Mesendoderm (in vitro differentiated cells): ENCODE results near the gene C10orf143.
"Not testable (repeated sequence)": the region's sequence is repeated elsewhere in the genome, so short reads cannot be mapped to it uniquely, and the experiment has no call there.

Experiments used
- DNase-seq: peaks from one replicate; pipeline ENCODE4 v3.0.0; 2013
- H2AK5ac ChIP-seq: 2 replicates; pipeline ENCODE4 v1.6.1; 2013; ENCODE audit warnings: low read length, inconsistent platforms
- H2BK120ac ChIP-seq: 2 replicates; pipeline ENCODE4 v1.6.1; 2013; ENCODE audit warnings: low read depth, mild to moderate bottlenecking, low read length, moderate library complexity, mixed read lengths
- H2BK15ac ChIP-seq: replicated peaks from 2 replicates; pipeline ENCODE4 v1.6.1; 2013; ENCODE audit warnings: low read depth, mild to moderate bottlenecking, moderate library complexity
- H2BK5ac ChIP-seq: 2 replicates; pipeline ENCODE4 v1.6.1; 2013; ENCODE audit warnings: low read length, inconsistent platforms
- H3K18ac ChIP-seq: 2 replicates; pipeline ENCODE4 v1.6.1; 2013; ENCODE audit warnings: mild to moderate bottlenecking, low read length, mixed read lengths
- H3K23ac ChIP-seq: one replicate; pipeline ENCODE4 v1.6.1; 2013; ENCODE audit warnings: low read length
- H3K27ac ChIP-seq: 2 replicates; pipeline ENCODE4 v1.5.1; 2013; ENCODE audit warnings: low read depth, mild to moderate bottlenecking, inconsistent platforms, low read length, moderate library complexity
- H3K27me3 ChIP-seq: 2 replicates; pipeline ENCODE4 v1.6.1; 2013; ENCODE audit warnings: low read length, control low read depth, mild to moderate bottlenecking, inconsistent platforms; ENCODE audit not compliant: insufficient read depth, poor library complexity
- H3K36me3 ChIP-seq: 2 replicates; pipeline ENCODE4 v1.6.1; 2013; ENCODE audit warnings: low read length, inconsistent platforms; ENCODE audit not compliant: control insufficient read depth, insufficient read depth
- H3K4ac ChIP-seq: one replicate; pipeline ENCODE4 v1.6.1; 2013; ENCODE audit warnings: low read depth, mild to moderate bottlenecking, low read length, moderate library complexity
- H3K4me1 ChIP-seq: 2 replicates; pipeline ENCODE4 v1.6.1; 2013; ENCODE audit warnings: low read depth, low read length, inconsistent platforms; ENCODE audit not compliant: control insufficient read depth
- H3K4me2 ChIP-seq: 2 replicates; pipeline ENCODE4 v1.6.1; 2013; ENCODE audit warnings: low read length
- H3K4me3 ChIP-seq: 2 replicates; pipeline ENCODE4 v1.5.1; 2013; ENCODE audit warnings: mild to moderate bottlenecking, low read length
- H3K56ac ChIP-seq: one replicate; pipeline ENCODE4 v1.6.1; 2013; ENCODE audit warnings: low read length
- H3K79me1 ChIP-seq: 2 replicates; pipeline ENCODE4 v1.6.1; 2013; ENCODE audit warnings: low read length, inconsistent platforms
- H3K79me2 ChIP-seq: 2 replicates; pipeline ENCODE4 v1.6.1; 2013; ENCODE audit warnings: mild to moderate bottlenecking, low read length; ENCODE audit not compliant: control insufficient read depth, insufficient read depth
- H3K9ac ChIP-seq: 2 replicates; pipeline ENCODE4 v1.6.1; 2013; ENCODE audit warnings: low read length, inconsistent platforms
- H4K5ac ChIP-seq: one replicate; pipeline ENCODE4 v1.6.1; 2013; ENCODE audit warnings: low read length
- H4K8ac ChIP-seq: one replicate; pipeline ENCODE4 v1.6.1; 2013; ENCODE audit warnings: low read depth, mild to moderate bottlenecking, control low read depth, low read length, moderate library complexity
- WGBS: extraction: QIAGEN DNeasy Blood & Tissue Kit; methylation state at CpG from one replicate; pipeline ENCODE4 v1.1.7; 2013; ENCODE audit warnings: low lambda C conversion rate, missing lambda C conversion rate; ENCODE audit not compliant: insufficient coverage; ENCODE audit errors: extremely low coverage; 5-methylcytosine and 5-hydroxymethylcytosine counted together

C10orf143 gene

DNA sequence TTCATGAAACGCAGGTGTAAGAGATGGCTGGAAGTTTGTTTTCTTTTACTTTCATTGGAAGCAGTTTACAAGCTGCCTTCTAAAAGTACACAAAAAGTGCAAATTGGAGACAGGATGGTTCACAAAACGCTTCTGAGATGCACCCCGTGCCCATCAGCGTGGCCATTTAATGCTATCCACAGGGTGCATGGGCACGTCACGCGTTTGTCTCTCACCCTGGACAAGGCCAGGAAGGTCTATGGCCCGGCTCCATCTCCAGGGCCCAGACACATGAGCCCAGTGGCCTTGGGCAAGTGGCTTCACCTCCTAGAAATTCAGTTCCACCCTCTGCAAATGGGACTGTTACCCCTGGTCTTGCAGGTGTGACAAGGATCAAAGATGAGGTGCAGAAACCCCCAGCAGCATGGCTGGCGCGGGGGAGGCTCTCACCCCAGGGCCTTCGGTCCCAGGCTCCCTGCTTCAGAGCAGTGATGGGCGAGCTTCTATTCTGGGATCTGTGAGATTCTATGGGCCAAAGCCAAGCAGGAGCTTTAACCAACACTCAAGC, 85.8 kb downstream of the C10orf143 start:
- H3K18ac ChIP-seq: no peak overlapping the region
- H3K79me1 ChIP-seq: no peaks in the 10 kb centered on the region
- WGBS: no CpG with 5 or more reads among the region's 12 CpGs
- H3K9ac ChIP-seq: no peak overlapping the region
- no peak overlapping the region for H4K8ac ChIP-seq
- no peaks in the 10 kb centered on the region for H3K27me3 ChIP-seq
- H3K4me3 ChIP-seq: no peak overlapping the region
- no peaks in the 10 kb centered on the region for H3K79me2 ChIP-seq
- no peak overlapping the region for H3K56ac ChIP-seq
- no peak overlapping the region for H3K4me2 ChIP-seq
- no peak overlapping the region for H2BK15ac ChIP-seq
- no peak overlapping the region for H3K27ac ChIP-seq
- no peak overlapping the region for H2BK5ac ChIP-seq
- H3K23ac ChIP-seq: no peak overlapping the region
- H2BK120ac ChIP-seq: no peak overlapping the region
- no peaks in the 10 kb centered on the region for H3K36me3 ChIP-seq
- H4K5ac ChIP-seq: no peak overlapping the region
- no peaks in the 10 kb centered on the region for H3K4me1 ChIP-seq
- H2AK5ac ChIP-seq: no peak overlapping the region
- H3K4ac ChIP-seq: no peak overlapping the region
- no peak for DNase-seq

DNA sequence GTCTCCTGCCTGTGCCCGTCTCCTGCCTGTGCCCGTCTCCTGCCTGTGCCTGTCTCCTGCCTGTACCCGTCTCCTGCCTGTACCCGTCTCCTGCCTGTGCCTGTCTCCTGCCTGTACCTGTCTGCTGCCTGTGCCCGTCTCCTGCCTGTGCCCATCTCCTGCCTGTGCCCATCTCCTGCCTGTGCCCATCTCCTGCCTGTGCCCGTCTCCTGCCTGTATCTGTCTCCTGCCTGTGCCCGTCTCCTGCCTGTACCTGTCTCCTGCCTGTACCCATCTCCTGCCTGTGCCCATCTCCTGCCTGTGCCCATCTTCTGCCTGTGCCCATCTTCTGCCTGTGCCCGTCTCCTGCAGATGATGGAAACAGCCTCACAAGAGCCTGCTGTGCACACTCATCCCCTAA, 86.3 kb downstream of the C10orf143 start:
- not testable (repeated sequence) for H3K4ac ChIP-seq, H3K79me2 ChIP-seq, DNase-seq, H3K56ac ChIP-seq, H3K4me3 ChIP-seq, H3K79me1 ChIP-seq, H4K8ac ChIP-seq, H3K4me2 ChIP-seq, H3K27ac ChIP-seq, H2AK5ac ChIP-seq, H2BK5ac ChIP-seq, H2BK120ac ChIP-seq, H3K9ac ChIP-seq, H3K36me3 ChIP-seq, H3K27me3 ChIP-seq, H2BK15ac ChIP-seq, H3K4me1 ChIP-seq, H3K23ac ChIP-seq, H3K18ac ChIP-seq, H4K5ac ChIP-seq
- WGBS: no CpG with 5 or more reads among the region's 8 CpGs

DNA sequence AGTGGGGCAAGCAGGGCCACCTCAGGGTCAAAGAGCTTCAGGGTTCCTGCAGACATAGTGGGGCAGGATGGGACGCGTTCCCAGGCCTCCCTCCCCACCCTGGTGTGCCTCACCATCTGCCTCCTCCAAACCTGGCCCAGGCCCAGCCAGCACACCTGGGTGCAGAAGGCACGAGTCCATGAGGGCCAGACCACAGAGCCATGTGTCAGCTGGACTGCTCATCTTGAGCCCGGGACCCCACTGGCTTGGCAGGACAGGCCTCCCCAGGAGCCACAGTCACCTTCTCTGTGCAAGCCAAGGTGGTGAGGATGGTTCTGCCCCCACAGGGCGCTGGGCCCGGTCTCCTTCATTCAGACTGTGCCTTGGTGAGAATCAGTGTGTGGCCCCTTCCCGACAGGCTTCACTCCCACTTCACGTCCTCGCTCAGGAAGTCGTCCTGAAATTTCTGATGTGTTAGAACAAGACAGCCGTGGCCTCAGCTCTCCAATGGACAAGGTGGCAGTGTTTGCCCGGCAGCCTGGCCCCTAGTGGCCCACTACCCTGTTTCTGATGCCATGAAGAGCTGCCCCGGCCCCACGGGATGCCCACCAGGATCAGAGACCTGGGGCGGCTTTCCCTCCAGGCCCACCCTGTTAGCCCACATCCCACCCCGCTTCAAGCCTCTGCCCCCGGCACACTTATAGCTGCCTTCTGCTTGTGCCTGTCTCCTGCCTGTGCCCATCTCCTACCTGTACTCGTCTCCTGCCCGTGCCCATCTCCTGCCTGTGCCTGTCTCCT, 87.0 kb downstream of the C10orf143 start:
- H3K4ac ChIP-seq: no peak overlapping the region
- no peak overlapping the region for H3K23ac ChIP-seq
- H4K5ac ChIP-seq: no peak overlapping the region
- H2BK120ac ChIP-seq: no peak overlapping the region
- H3K79me1 ChIP-seq: no peaks in the 10 kb centered on the region
- H3K4me1 ChIP-seq: no peaks in the 10 kb centered on the region
- H3K4me2 ChIP-seq: no peak overlapping the region
- no CpG with 5 or more reads among the region's 19 CpGs for WGBS
- DNase-seq: no peak
- no peak overlapping the region for H3K56ac ChIP-seq
- H2BK15ac ChIP-seq: no peak overlapping the region
- H4K8ac ChIP-seq: no peak overlapping the region
- no peaks in the 10 kb centered on the region for H3K79me2 ChIP-seq
- no peaks in the 10 kb centered on the region for H3K36me3 ChIP-seq
- H2AK5ac ChIP-seq: no peak overlapping the region
- no peak overlapping the region for H3K18ac ChIP-seq
- no peaks in the 10 kb centered on the region for H3K27me3 ChIP-seq
- H3K27ac ChIP-seq: no peak overlapping the region
- H3K4me3 ChIP-seq: no peak overlapping the region
- no peak overlapping the region for H2BK5ac ChIP-seq
- no peak overlapping the region for H3K9ac ChIP-seq

DNA sequence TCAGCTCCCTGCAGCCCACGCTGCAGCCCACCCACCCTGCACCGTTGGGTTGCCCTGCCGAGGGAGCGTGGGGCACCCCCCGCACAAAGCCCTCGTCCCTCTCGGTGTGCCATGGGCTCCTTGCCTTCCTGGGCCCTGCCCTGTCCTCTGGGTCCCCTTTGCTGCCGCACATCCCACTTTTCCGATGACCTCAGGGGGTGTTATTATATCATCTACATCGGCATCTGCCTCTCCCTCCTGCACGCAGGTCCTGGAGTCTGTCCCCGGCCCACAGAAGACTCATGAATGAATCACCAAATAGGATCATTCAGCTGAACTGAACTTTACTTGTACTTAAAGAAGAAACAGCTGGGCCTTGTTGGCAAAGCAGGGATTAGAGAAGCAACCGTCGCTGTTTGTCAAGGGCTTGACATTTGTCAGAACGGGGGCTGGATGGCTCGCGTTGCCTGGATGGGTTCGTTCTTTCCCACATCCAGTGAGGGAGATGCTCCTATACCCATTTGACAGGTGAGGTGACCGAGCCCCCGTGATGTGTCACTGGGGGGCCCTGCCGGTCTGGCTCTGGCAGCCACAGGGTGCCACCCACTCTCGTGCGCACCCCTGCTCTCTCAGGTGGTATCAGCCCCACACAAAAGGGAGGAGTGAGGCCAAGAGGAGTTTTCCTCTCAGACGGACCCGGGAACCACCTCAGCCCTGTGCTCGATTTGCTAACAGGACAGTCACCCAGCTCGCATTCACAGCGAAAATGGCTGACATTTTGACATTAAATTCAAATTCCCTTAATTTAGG, 87.9 kb downstream of the C10orf143 start:
- Histone ChIP-seq H4K5ac (no peak overlapping the region), H3K27ac (no peak overlapping the region), H3K4me1 (no peaks in the 10 kb centered on the region), H4K8ac (no peak overlapping the region), H2BK5ac (no peak overlapping the region), H3K4ac (no peak overlapping the region), H3K18ac (no peak overlapping the region), H3K56ac (no peak overlapping the region), H3K79me2 (no peaks in the 10 kb centered on the region), H2AK5ac (no peak overlapping the region), H3K9ac (no peak overlapping the region), H2BK120ac (no peak overlapping the region), H3K36me3 (no peaks in the 10 kb centered on the region), H3K4me2 (no peak overlapping the region), H3K79me1 (no peaks in the 10 kb centered on the region), H3K4me3 (no peak overlapping the region), H3K23ac (no peak overlapping the region), H3K27me3 (no peaks in the 10 kb centered on the region), H2BK15ac (no peak overlapping the region)
- no peak for DNase-seq
- no CpG with 5 or more reads among the region's 28 CpGs for WGBS

DNA sequence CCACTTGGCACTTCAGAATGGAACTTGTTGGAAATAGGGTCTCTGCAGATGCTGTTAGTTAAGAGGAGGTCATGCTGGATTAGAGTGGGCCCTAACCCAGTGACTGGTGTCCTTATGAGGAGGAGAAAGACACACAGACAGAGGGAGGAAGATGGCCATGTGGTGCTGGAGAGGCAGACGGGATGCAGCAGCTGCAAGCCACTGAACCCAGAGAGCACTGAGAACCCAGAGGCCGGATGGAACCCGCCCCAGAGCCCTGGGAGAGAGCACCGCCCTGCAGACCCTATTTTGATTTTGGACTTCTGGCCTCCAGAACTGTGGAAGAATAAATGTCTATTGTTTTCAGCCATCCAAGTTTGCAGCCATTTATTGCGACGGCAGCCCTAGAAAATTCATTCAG, 88.5 kb downstream of the C10orf143 start:
- Histone ChIP-seq H3K27ac (no peak overlapping the region), H3K4me2 (no peak overlapping the region), H2BK5ac (no peak overlapping the region), H3K27me3 (no peaks in the 10 kb centered on the region), H3K4me1 (no peaks in the 10 kb centered on the region), H3K4me3 (no peak overlapping the region), H4K5ac (no peak overlapping the region), H3K79me2 (no peaks in the 10 kb centered on the region), H2AK5ac (no peak overlapping the region), H3K23ac (no peak overlapping the region), H3K79me1 (no peaks in the 10 kb centered on the region), H2BK120ac (no peak overlapping the region), H4K8ac (no peak overlapping the region), H3K4ac (no peak overlapping the region), H3K56ac (no peak overlapping the region), H3K9ac (no peak overlapping the region), H3K18ac (no peak overlapping the region), H2BK15ac (no peak overlapping the region), H3K36me3 (no peaks in the 10 kb centered on the region)
- WGBS: no CpG with 5 or more reads among the region's 6 CpGs
- no peak for DNase-seq
